ENCODE results near the gene ABCA8.

DNA sequence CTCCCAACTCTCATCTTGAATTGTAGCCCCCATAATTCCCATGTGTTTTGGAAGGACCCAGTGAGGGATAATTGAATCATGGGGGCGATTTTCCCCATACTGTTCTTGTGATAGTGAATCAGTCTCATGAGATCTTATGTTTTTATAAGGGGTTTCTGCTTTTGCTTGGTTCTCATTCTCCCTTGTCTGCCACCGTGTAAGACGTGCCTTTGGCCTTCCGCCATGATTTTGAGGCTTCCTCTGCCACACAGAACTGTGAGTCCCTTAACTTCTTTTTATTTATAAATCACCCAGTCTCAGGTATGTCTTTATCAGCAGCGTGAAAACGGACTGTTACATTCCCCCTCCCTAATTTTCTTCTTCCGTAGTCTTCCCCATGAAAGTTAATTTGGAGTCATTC lies 124.0 kb downstream of the ABCA8 start:
- no peak for TF ChIP-seq CTCF (IDR thresholded peaks at IDR 0.05; ENCODE audit: insufficient read depth, low read length, poor library complexity, severe bottlenecking)
- no peak for TF ChIP-seq EZH2phosphoT487 (conservative IDR thresholded peaks at IDR 0.05; ENCODE audit: low read length)

All from SU-DHL-6 (cell line).